HCT116 (cell line): Measurements from ENCODE around the gene KCNH3. TPM values are rescaled to one million over a fixed set of nuclear protein-coding genes. Genes with fewer than 3 reads are reported as not detected.

Source experiments
- ATAC-seq: fragments of 200-7000 bp; cut with Tn5 transposase; 2 replicates; pipeline ENCODE4 v1.9.1; 2020; ENCODE audit warnings: mild to moderate bottlenecking, moderate library complexity
- BruUV-seq: library from RNA; stranded (reverse); fragments of 400-500 nt; replicated peaks from 2 replicates; lab custom pipeline; 2021; lab: Mats Ljungman, UMichigan
- CTCF ChIA-PET: fragments of 300-600 bp; sonication (Branson Sonifier 250); formaldehyde crosslinking; loops from one replicate; lab custom pipeline; 2021; ENCODE audit warnings: antibody characterized with exemption; lab: Charles Lee
- POLR2A ChIA-PET: fragments of 300-600, 350-600 bp; sonication (Branson Sonifier 250); formaldehyde crosslinking; loops from one replicate; lab custom pipeline; 2021; ENCODE audit warnings: antibody characterized with exemption; lab: Charles Lee
- RAD21 ChIA-PET, 2 experiments: fragments of 300-600 bp; sonication (Branson Sonifier 250); formaldehyde crosslinking; loops; one replicate each; lab custom pipeline; 2023; ENCODE audit warnings: low total read pairs in 2 of 2; ENCODE audit not compliant: uncharacterized antibody in 2 of 2, unreplicated experiment in 2 of 2, low non-redundant PET in 1 of 2; lab: Charles Lee
- DNase-seq: peaks from one replicate; pipeline ENCODE4 v3.0.0-alpha.2; 2010; ENCODE audit warnings: low read depth, low spot score
- H2AFZ ChIP-seq: fragments of 200-600 bp; shearing (Covaris generic), sonication (generic); 2 replicates; pipeline ENCODE4 v1.6.1; 2017; ENCODE audit warnings: low read depth, mixed run types, mixed read lengths, antibody characterized with exemption, low read length; ENCODE audit not compliant: poor library complexity, severe bottlenecking
- H3K27ac ChIP-seq: 2 replicates; pipeline ENCODE4 v1.5.1; 2012; ENCODE audit warnings: low read depth, low read length
- H3K27me3 ChIP-seq: fragments of 200-600 bp; sonication (generic); 2 replicates; pipeline ENCODE4 v1.6.1; 2016; ENCODE audit warnings: mixed run types, low read length, mixed read lengths; ENCODE audit not compliant: insufficient read depth
- H3K36me3 ChIP-seq, 2 experiments: fragments of 200-500 bp in 1 of 2; fragments of 200-600 bp in 1 of 2; sonication (Bioruptor generic) in 1 of 2; sonication (generic) in 1 of 2; 2 replicates each; pipeline versions ENCODE4 v1.5.1 to v1.6.1; 2014 to 2016; ENCODE audit warnings: low read length in 2 of 2, inconsistent platforms in 1 of 2, mixed read lengths in 1 of 2, mixed run types in 1 of 2; ENCODE audit not compliant: insufficient read depth in 2 of 2, control insufficient read depth in 1 of 2
- H3K4me1 ChIP-seq, 2 experiments: fragments of 200-600 bp in 1 of 2; sonication (generic) in 1 of 2; 2 replicates each; pipeline versions ENCODE4 v1.5.1 to v1.6.1; 2012 to 2017; ENCODE audit warnings: low read length in 2 of 2, inconsistent platforms in 1 of 2, mild to moderate bottlenecking in 1 of 2, mixed read lengths in 1 of 2, mixed run types in 1 of 2, moderate library complexity in 1 of 2; ENCODE audit not compliant: insufficient read depth in 2 of 2, control insufficient read depth in 1 of 2
- H3K4me2 ChIP-seq: fragments of 200-600 bp; sonication (generic); 2 replicates; pipeline ENCODE4 v1.6.1; 2017; ENCODE audit warnings: mixed run types, low read length, mixed read lengths
- H3K4me3 ChIP-seq, 2 experiments: fragments of 200-600 bp in 1 of 2; sonication (generic) in 1 of 2; replicated peaks in 1 of 2; 2 replicates each; pipeline ENCODE4 v1.5.1; 2011 to 2016; ENCODE audit warnings: low read length in 2 of 2, control low read depth in 1 of 2, low read depth in 1 of 2, mild to moderate bottlenecking in 1 of 2, mixed read lengths in 1 of 2, mixed run types in 1 of 2
- H3K79me2 ChIP-seq: fragments of 200-600 bp; sonication (generic); 2 replicates; pipeline ENCODE4 v1.6.1; 2017; ENCODE audit warnings: mild to moderate bottlenecking, mixed run types, low read length, moderate library complexity, mixed read lengths; ENCODE audit not compliant: insufficient read depth
- H3K9ac ChIP-seq: fragments of 200-600 bp; sonication (generic); 2 replicates; pipeline ENCODE4 v1.6.1; 2016; ENCODE audit warnings: low read length, mixed read lengths
- H3K9me2 ChIP-seq: fragments of 200-600 bp; sonication (generic), shearing (Covaris generic); 2 replicates; pipeline ENCODE4 v1.6.1; 2017; ENCODE audit warnings: mixed run types, mild to moderate bottlenecking, moderate library complexity; ENCODE audit not compliant: insufficient read depth
- H3K9me3 ChIP-seq, 2 experiments: fragments of 200-500 bp in 1 of 2; fragments of 200-600 bp in 1 of 2; sonication (Bioruptor generic) in 1 of 2; sonication (generic) in 1 of 2; 2 replicates each; pipeline ENCODE4 v1.6.1; 2014 to 2017; ENCODE audit warnings: low read length in 2 of 2, mixed read lengths in 2 of 2, inconsistent platforms in 1 of 2, low read depth in 1 of 2, mild to moderate bottlenecking in 1 of 2, mixed run types in 1 of 2, moderate library complexity in 1 of 2; ENCODE audit not compliant: control insufficient read depth in 1 of 2, insufficient read depth in 1 of 2
- H4K20me1 ChIP-seq: fragments of 200-600 bp; sonication (generic), shearing (Covaris generic); 2 replicates; pipeline ENCODE4 v1.6.1; 2017; ENCODE audit warnings: mixed run types, mild to moderate bottlenecking, moderate library complexity; ENCODE audit not compliant: insufficient read depth
- JUND ChIP-seq: IDR thresholded peaks from 2 replicates; pipeline ENCODE4 v1.6.1; 2012
- POLR2AphosphoS5 ChIP-seq: IDR thresholded peaks from 2 replicates; pipeline ENCODE4 v1.6.1; 2011; ENCODE audit warnings: mild to moderate bottlenecking, low read depth, low read length, moderate library complexity
- RAD21 ChIP-seq: IDR thresholded peaks from 2 replicates; pipeline ENCODE4 v1.6.1; 2012; ENCODE audit warnings: low read depth, mild to moderate bottlenecking
- SP1 ChIP-seq: IDR thresholded peaks from 2 replicates; pipeline ENCODE4 v1.6.1; 2012; ENCODE audit warnings: low read depth
- SRF ChIP-seq: IDR thresholded peaks from 2 replicates; pipeline ENCODE4 v1.6.1; 2012; ENCODE audit warnings: low read depth
- TCF7L2 ChIP-seq: IDR thresholded peaks from 2 replicates; pipeline ENCODE4 v1.7.0; 2011; ENCODE audit warnings: borderline replicate concordance, inconsistent platforms; ENCODE audit not compliant: insufficient read depth, insufficient read length; ENCODE audit errors: extremely low read depth
- intact Hi-C: fragments of 100-400 bp; cut with micrococcal nuclease; formaldehyde crosslinking; loops from 2 replicates; pipeline ENCODE4 v1.10.0; 2022
- total RNA-seq: library from RNA; stranded (reverse); gene quantifications from one replicate; pipeline ENCODE4 v1.2.1, GENCODE V29; 2021; ENCODE audit not compliant: unreplicated experiment
- TF ChIP-seq, protein P1 (sequence below): IDR thresholded peaks from 2 replicates; pipeline ENCODE4 v1.6.1; 2012; ENCODE audit warnings: low read depth
- TF ChIP-seq, protein P2 (sequence below): IDR thresholded peaks from 2 replicates; pipeline ENCODE4 v1.6.1; 2012

The KCNH3 gene
- total RNA-seq, 1 experiment from 2014 or later, result 35.3 TPM

DNA sequence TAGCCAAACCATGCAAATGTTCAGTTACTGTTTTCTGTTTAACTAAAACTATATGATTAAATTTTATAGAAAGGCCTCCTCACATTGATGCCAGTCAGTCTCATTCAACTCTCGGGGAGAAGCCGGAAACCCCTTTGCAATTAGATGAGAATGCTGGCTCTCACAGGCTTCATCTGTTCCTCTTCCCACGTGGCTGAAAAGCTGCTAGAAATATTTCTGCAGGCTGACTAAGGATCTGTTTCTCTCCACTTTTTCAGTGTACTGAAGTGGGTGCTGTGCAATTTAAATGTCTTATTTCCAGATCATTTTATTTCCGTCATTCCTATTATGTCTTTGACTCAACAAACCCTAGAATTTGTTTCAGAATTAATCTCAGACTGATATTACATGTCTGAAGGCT lies 17.4 kb upstream of the KCNH3 start:
- no peak for DNase-seq
- Histone ChIP-seq H3K4me2 (no peak overlapping the region), H2AFZ (no peak overlapping the region)
- TF ChIP-seq POLR2AphosphoS5, result no peak
- no peak for TF ChIP-seq TCF7L2
- TF ChIP-seq SRF, result no peak
- TF ChIP-seq, protein P1, sequence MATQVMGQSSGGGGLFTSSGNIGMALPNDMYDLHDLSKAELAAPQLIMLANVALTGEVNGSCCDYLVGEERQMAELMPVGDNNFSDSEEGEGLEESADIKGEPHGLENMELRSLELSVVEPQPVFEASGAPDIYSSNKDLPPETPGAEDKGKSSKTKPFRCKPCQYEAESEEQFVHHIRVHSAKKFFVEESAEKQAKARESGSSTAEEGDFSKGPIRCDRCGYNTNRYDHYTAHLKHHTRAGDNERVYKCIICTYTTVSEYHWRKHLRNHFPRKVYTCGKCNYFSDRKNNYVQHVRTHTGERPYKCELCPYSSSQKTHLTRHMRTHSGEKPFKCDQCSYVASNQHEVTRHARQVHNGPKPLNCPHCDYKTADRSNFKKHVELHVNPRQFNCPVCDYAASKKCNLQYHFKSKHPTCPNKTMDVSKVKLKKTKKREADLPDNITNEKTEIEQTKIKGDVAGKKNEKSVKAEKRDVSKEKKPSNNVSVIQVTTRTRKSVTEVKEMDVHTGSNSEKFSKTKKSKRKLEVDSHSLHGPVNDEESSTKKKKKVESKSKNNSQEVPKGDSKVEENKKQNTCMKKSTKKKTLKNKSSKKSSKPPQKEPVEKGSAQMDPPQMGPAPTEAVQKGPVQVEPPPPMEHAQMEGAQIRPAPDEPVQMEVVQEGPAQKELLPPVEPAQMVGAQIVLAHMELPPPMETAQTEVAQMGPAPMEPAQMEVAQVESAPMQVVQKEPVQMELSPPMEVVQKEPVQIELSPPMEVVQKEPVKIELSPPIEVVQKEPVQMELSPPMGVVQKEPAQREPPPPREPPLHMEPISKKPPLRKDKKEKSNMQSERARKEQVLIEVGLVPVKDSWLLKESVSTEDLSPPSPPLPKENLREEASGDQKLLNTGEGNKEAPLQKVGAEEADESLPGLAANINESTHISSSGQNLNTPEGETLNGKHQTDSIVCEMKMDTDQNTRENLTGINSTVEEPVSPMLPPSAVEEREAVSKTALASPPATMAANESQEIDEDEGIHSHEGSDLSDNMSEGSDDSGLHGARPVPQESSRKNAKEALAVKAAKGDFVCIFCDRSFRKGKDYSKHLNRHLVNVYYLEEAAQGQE, result no peak
- TF ChIP-seq RAD21, result no peak
- TF ChIP-seq, protein P2, sequence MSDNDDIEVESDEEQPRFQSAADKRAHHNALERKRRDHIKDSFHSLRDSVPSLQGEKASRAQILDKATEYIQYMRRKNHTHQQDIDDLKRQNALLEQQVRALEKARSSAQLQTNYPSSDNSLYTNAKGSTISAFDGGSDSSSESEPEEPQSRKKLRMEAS, result no peak
- no peak for TF ChIP-seq JUND
- no peak for TF ChIP-seq SP1
- TF ChIP-seq, all 23 proteins: peak for 0
- ATAC-seq, result no peak
- BruUV-seq, result no TSS peak
- RAD21 ChIA-PET, result no interaction called here
- Histone ChIP-seq H3K9me2 (no peaks in the 10 kb centered on the region), H3K27me3 (no peaks in the 10 kb centered on the region), H3K4me1 (peaks cover 28 to 36% of the 10 kb centered on the region in 2 experiments), H3K9ac (no peak overlapping the region), H3K27ac (no peak overlapping the region), H3K9me3 (no peaks in the 10 kb centered on the region), H3K36me3 (peaks cover 36 to 38% of the 10 kb centered on the region in 2 experiments), H3K79me2 (no peaks in the 10 kb centered on the region), H4K20me1 (no peaks in the 10 kb centered on the region), H3K4me3 (no peak overlapping the region)
- POLR2A ChIA-PET, result no interaction called here
- intact Hi-C loops, result no loop called here
- CTCF ChIA-PET, result interaction anchor here (0.9 kb wide), 1 partner anchor 190 kb away, joined by 3 read pairs; no protein-coding TSS in a partner anchor
